ENCODE data around the gene UGT1A4. TPM values are rescaled to one million over a fixed set of nuclear protein-coding genes. Genes with fewer than 3 reads are reported as not detected.

Gene UGT1A4
- total RNA-seq, 1 experiment from 2014 or later = not detected

GRCh38 chr2:233796254-233796653 is 77.7 kb downstream of the UGT1A4 start:
- no peak overlapping the region for H3K4me3 Mint-ChIP-seq
- no CpG with 5 or more reads among the region's 9 CpGs for WGBS (ENCODE audit: extremely low coverage, insufficient read length, low lambda C conversion rate)
- Histone ChIP-seq H3K4me2 (ENCODE audit: insufficient read depth, insufficient read length, low read length) (no peak overlapping the region), H4K8ac (replicated peaks; ENCODE audit: insufficient read length, low read depth, low read length) (no peak overlapping the region), H2AK5ac (ENCODE audit: insufficient read length, low read length) (no peak overlapping the region), H3K23me2 (ENCODE audit: insufficient read length, low read depth, low read length, poor library complexity, severe bottlenecking) (no peaks in the 10 kb centered on the region), H4K91ac (ENCODE audit: insufficient read length, low read depth, low read length) (no peak overlapping the region), H3K18ac (ENCODE audit: insufficient read length, low read depth, low read length) (no peak overlapping the region), H3K79me1 (ENCODE audit: insufficient read depth, low read depth, low read length, poor library complexity, severe bottlenecking) (no peaks in the 10 kb centered on the region), H3K27me3 (ENCODE audit: insufficient read depth, low read length) (no peaks in the 10 kb centered on the region), H3K23ac (ENCODE audit: insufficient read length, low read depth, low read length) (no peak overlapping the region), H3T11ph (ENCODE audit: low read length) (no peak overlapping the region), H4K5ac (ENCODE audit: insufficient read length, low read depth, low read length) (no peak overlapping the region), H3K79me2 (ENCODE audit: insufficient read depth, low read length) (no peaks in the 10 kb centered on the region), H3K9me3 (ENCODE audit: control insufficient read depth, low read depth, low read length) (no peaks in the 10 kb centered on the region), H3K9ac (ENCODE audit: extremely low read depth, insufficient read length, low read length) (no peak overlapping the region), H3K4me1 (ENCODE audit: insufficient read depth, low read length) (no peaks in the 10 kb centered on the region), H2BK5ac (ENCODE audit: insufficient read length, low read length) (no peak overlapping the region), H3K4ac (ENCODE audit: low read depth, low read length) (no peak overlapping the region), H2AFZ (ENCODE audit: low read length) (no peak overlapping the region), H2BK12ac (ENCODE audit: insufficient read length, low read depth, low read length) (no peak overlapping the region), H2BK20ac (ENCODE audit: low read depth, low read length, poor library complexity, severe bottlenecking) (no peak overlapping the region), H4K20me1 (ENCODE audit: control insufficient read depth, insufficient read depth, insufficient read length) (no peaks in the 10 kb centered on the region), H2BK120ac (ENCODE audit: low read depth, low read length, poor library complexity, severe bottlenecking) (no peak overlapping the region), H3K27ac (ENCODE audit: insufficient read length, low read depth, low read length) (no peak overlapping the region), H2BK15ac (ENCODE audit: low read depth, low read length) (no peak overlapping the region), H3K14ac (ENCODE audit: insufficient read depth, low read length) (no peak overlapping the region), H3K56ac (ENCODE audit: insufficient read length, low read depth, low read length) (no peak overlapping the region)
- DNase-seq = no peak
- no peak for TF ChIP-seq CTCF (conservative IDR thresholded peaks at IDR 0.05)
- peaks cover 10 to 11% of the 10 kb centered on the region in 2 experiments for H3K9me3 Mint-ChIP-seq
- peaks cover 0 to 5% (median 4%) of the 10 kb centered on the region in 3 experiments; a peak in 3 of 7 replicates for H3K36me3 Mint-ChIP-seq (ENCODE audit: insufficient read depth in 1 of 3, low read depth in 3 of 3)
- H3K27me3 Mint-ChIP-seq (ENCODE audit: low read depth) = peaks cover 9% of the 10 kb centered on the region
- peaks cover 2 to 4% of the 10 kb centered on the region in 2 experiments; a peak in 3 of 4 replicates for H3K4me1 Mint-ChIP-seq
- no peak overlapping the region for H3K27ac Mint-ChIP-seq
